Ovary (tissue), 9 donors: ENCODE results near the gene GLRB. TPM values are rescaled to one million over a fixed set of nuclear protein-coding genes. Genes with fewer than 3 reads are reported as not detected.

ENCODE experiments used
- DNase-seq, 5 donors: peaks; one replicate each; pipeline ENCODE4 v3.0.0-alpha.2; 2019 to 2020
- H3K27ac ChIP-seq, 2 donors: fragments of 200-600 bp; one replicate each; pipeline versions ENCODE4 v1.5.1 to v1.8.0; 2019 to 2022
- H3K27me3 ChIP-seq: fragments of 200-600 bp; one replicate; pipeline ENCODE4 v1.8.0; 2022
- H3K36me3 ChIP-seq: fragments of 200-600 bp; sonication (generic); one replicate; pipeline ENCODE4 v1.5.1; 2019
- H3K4me1 ChIP-seq: one replicate; pipeline ENCODE4 v1.8.1; 2013; ENCODE audit warnings: mild to moderate bottlenecking, moderate library complexity; ENCODE audit not compliant: insufficient read depth
- H3K4me3 ChIP-seq: fragments of 200-600 bp; sonication (generic); one replicate; pipeline ENCODE4 v1.5.1; 2017
- H3K9me3 ChIP-seq, 2 donors: fragments of 200-600 bp in 1 of 2; sonication (generic) in 1 of 2; one replicate each; pipeline versions ENCODE4 v1.5.1 to v1.8.1; 2013 to 2019; ENCODE audit warnings: mild to moderate bottlenecking in 1 of 2, moderate library complexity in 1 of 2
- CTCF ChIP-seq, 3 donors: fragments of 450-650 bp in 2 of 3; fragments of 200-600 bp in 1 of 3; IDR thresholded peaks; one replicate each; pipeline versions ENCODE4 v1.5.1 to v1.8.0; 2016 to 2022; ENCODE audit warnings: antibody characterized with exemption in 3 of 3, mild to moderate bottlenecking in 1 of 3
- EP300 ChIP-seq: sonication (generic); formaldehyde crosslinking; IDR thresholded peaks from one replicate; pipeline ENCODE4 v1.6.1; 2017; ENCODE audit warnings: antibody characterized with exemption
- POLR2A ChIP-seq: fragments of 450-650 bp; IDR thresholded peaks from one replicate; pipeline ENCODE4 v1.6.1; 2017; ENCODE audit warnings: antibody characterized with exemption, mild to moderate bottlenecking, moderate library complexity
- WGBS, 3 donors: extraction: QIAGEN DNeasy Blood & Tissue Kit in 1 of 3; methylation state at CpG; one replicate each; pipeline versions ENCODE4 v1.1.5 to v1.1.7; 2013 to 2017; 5-methylcytosine and 5-hydroxymethylcytosine counted together
- intact Hi-C, 4 donors: fragments of 100-400 bp; cut with DNase I; formaldehyde crosslinking; loops; one replicate each; pipeline versions ENCODE4 v1.11.0 to v1.15.1; 2022 to 2023
- polyA plus RNA-seq, 2 donors: library from polyadenylated mRNA; stranded (reverse); fragments of 200-250 nt in 1 of 2; fragments of 350-450 nt in 1 of 2; fragmentation: Illumina TruSeq in 1 of 2; extraction: RNeasy Lipid Tissue Mini Kit (QIAGEN cat#74804) in 1 of 2; gene quantifications; one replicate each; pipeline ENCODE4 v1.2.3, GENCODE V29; 2013 to 2014
- total RNA-seq, 7 donors: library from RNA; depleted of rRNA in 2 of 7; stranded (reverse); fragments of >200 nt in 2 of 7; fragmentation: NEBNext Ultra II Directional in 3 of 7; extraction: Animal tissue kit (Norgen Biotek cat#: 25700) in 3 of 7; gene quantifications; one replicate each; pipeline versions ENCODE4 v1.1.0 to v1.2.4, GENCODE V29; 2016 to 2023
- donor health status: DM: no; HTN: no; CAD: no; lungs with moderate emphysema.
- donor health status: DM: no; HTN: no; CAD: no.
- donor health status: Bipolar disorder and iron deficiency.
- donor health status: DM: yes; HTN: yes; CAD: no.
- donor health status: DM: no; HTN: no; CAD: no.
- donor health status: DM: yes; HTN: yes; CAD: no.

The GLRB gene
- total and polyA plus RNA-seq, 9 donors = 0.33 to 8.3 (median 1.8) TPM

GRCh38 chr4:157045507-157046127 is 30.3 kb upstream of the GLRB start:
- Histone ChIP-seq H3K27me3 (no peaks in the 10 kb centered on the region), H3K4me1 (no peaks in the 10 kb centered on the region), H3K4me3 (no peak overlapping the region), H3K9me3 (no peaks in the 10 kb centered on the region), H3K36me3 (no peaks in the 10 kb centered on the region), H3K27ac (no peak overlapping the region)
- DNase-seq = peak in 3 of 5 donors; percentile 16 to 31 (median 30)
- intact Hi-C loops = loop anchor here in 1 of 4 donors (10.0 kb wide), 3 partner anchors 71 to 1251 kb away; partner anchors contain the start of gene PDGFC
- TF ChIP-seq POLR2A (no peak), CTCF (IDR thresholded peaks at IDR 0.05) (peak; percentile 53 to 65 (median 62)), EP300 (no peak)
- WGBS, 3 donors = 50 to 56% (median 53%) methylated on average over 2 of the region's 2 CpGs

DNA sequence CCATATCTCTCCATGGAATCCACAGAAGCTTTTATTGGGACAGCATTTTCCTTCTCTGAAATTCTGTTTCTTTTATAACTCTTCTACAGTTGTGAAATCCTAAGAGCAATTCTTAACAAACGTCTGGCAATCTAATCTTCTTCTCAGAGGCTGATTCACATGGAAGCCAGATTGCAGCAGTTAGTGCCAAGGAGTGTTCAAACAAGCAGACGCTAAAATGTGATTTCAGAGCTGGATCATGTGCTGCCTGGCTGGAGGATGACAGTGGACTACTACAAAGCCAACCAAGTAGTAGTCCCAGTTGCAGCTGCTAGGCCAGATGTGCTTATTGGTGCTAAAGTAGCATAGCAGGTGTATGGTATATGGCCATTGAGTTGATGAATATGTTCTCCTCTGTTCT is 27.7 kb upstream of the GLRB start:
- Histone ChIP-seq H3K9me3 (no peaks in the 10 kb centered on the region), H3K27ac (no peak overlapping the region), H3K36me3 (no peaks in the 10 kb centered on the region), H3K4me3 (no peak overlapping the region), H3K27me3 (no peaks in the 10 kb centered on the region), H3K4me1 (no peaks in the 10 kb centered on the region)
- intact Hi-C loops = loop anchor here in 1 of 4 donors (10.0 kb wide), 3 partner anchors 73 to 1253 kb away; partner anchors contain the start of gene PDGFC
- TF ChIP-seq CTCF (IDR thresholded peaks at IDR 0.05) = no peak
- no peak for TF ChIP-seq EP300
- TF ChIP-seq POLR2A = no peak
- 10 to 18% (median 11%) methylated on average over 2 of the region's 2 CpGs for WGBS, 3 donors
- DNase-seq = peak in 2 of 5 donors; percentile 11 to 27

DNA sequence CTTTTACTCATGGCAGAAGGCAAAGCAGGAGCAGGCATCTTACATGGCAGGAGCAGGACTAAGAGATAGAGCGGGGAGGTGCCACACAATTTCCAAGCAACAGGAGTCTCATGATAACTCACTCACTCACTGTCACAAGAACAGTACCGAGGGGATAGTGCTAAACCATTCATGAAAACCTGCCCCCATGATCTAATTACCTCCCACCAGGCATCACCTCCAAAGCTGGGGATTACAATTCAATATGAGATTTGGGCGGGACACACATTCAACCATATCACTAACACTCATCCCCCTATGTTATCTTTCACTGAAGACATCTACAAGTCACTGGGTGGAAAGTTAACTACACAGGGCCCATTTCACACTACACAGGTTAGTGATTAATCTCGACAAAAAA is 25.4 kb upstream of the GLRB start:
- no peaks in the 10 kb centered on the region for H3K27me3 ChIP-seq
- no peak overlapping the region for H3K4me3 ChIP-seq
- no peak overlapping the region for H3K27ac ChIP-seq
- intact Hi-C loops = no loop called here
- no peak for TF ChIP-seq EP300
- TF ChIP-seq CTCF (IDR thresholded peaks at IDR 0.05) = no peak
- no peak for TF ChIP-seq POLR2A
- H3K4me1 ChIP-seq = no peaks in the 10 kb centered on the region
- no peak for DNase-seq
- H3K9me3 ChIP-seq = no peaks in the 10 kb centered on the region
- no peaks in the 10 kb centered on the region for H3K36me3 ChIP-seq
- 96 to 98% (median 97%) methylated on average over 4 of the region's 4 CpGs for WGBS, 3 donors

- intact Hi-C loops = no loop called here
- Histone ChIP-seq H3K27me3 (no peaks in the 10 kb centered on the region), H3K4me3 (no peak overlapping the region), H3K27ac (no peak overlapping the region), H3K9me3 (no peaks in the 10 kb centered on the region), H3K4me1 (no peaks in the 10 kb centered on the region), H3K36me3 (no peaks in the 10 kb centered on the region)
- TF ChIP-seq POLR2A (no peak), CTCF (IDR thresholded peaks at IDR 0.05) (no peak), EP300 (no peak)
- WGBS, 3 donors = 86 to 94% (median 89%) methylated on average over 11 of the region's 11 CpGs
- DNase-seq = no peak
These were observed 23.4 kb upstream of the GLRB start for GRCh38 chr4:157052429-157053040.
